CD4-positive, alpha-beta memory T cell (primary cell): ENCODE measurements around the gene PLK3. TPM values are rescaled to one million over a fixed set of nuclear protein-coding genes. Genes with fewer than 3 reads are reported as not detected.
"Not testable (repeated sequence)": the region's sequence is repeated elsewhere in the genome, so short reads cannot be mapped to it uniquely, and the experiment has no call there.

Source experiments
- CTCF ChIA-PET: fragments of 350-600 bp; sonication (Branson Sonifier 250); formaldehyde crosslinking; loops from one replicate; lab custom pipeline; 2021; ENCODE audit warnings: inconsistent platforms; ENCODE audit not compliant: partially characterized antibody; lab: Charles Lee
- POLR2A ChIA-PET: fragments of 350-600 bp; sonication (Branson Sonifier 250); formaldehyde crosslinking; loops from one replicate; lab custom pipeline; 2021; ENCODE audit not compliant: partially characterized antibody; lab: Charles Lee
- DNase-seq, 5 donors: peaks; one replicate each; pipeline versions ENCODE4 v3.0.0 to v3.0.0-alpha.2; 2020 to 2022; ENCODE audit warnings: mixed read lengths in 1 of 5
- H3K27ac ChIP-seq: one replicate; pipeline ENCODE4 v1.7.0; 2013; ENCODE audit warnings: low read depth, low read length
- H3K27me3 ChIP-seq: 2 replicates; pipeline ENCODE4 v1.7.0; 2013; ENCODE audit warnings: mild to moderate bottlenecking, low read length, moderate library complexity; ENCODE audit not compliant: insufficient read depth
- H3K36me3 ChIP-seq: 2 replicates; pipeline ENCODE4 v1.7.0; 2013; ENCODE audit warnings: mild to moderate bottlenecking, low read length, moderate library complexity; ENCODE audit not compliant: insufficient read depth
- H3K4me1 ChIP-seq: 2 replicates; pipeline ENCODE4 v1.7.0; 2013; ENCODE audit warnings: mild to moderate bottlenecking, low read length, moderate library complexity; ENCODE audit not compliant: insufficient read depth
- H3K4me3 ChIP-seq, 2 donors: one replicate each; pipeline ENCODE4 v1.7.0; 2013; ENCODE audit warnings: low read length in 2 of 2, mild to moderate bottlenecking in 1 of 2
- H3K9me3 ChIP-seq, 2 donors: one replicate each; pipeline ENCODE4 v1.7.0; 2013; ENCODE audit warnings: low read length in 2 of 2, control low read depth in 1 of 2; ENCODE audit not compliant: control insufficient read depth in 1 of 2
- H3K27ac Mint-ChIP-seq, 7 donors: one replicate each; pipeline ENCODE4 v1.8.0; 2020 to 2021; ENCODE audit warnings: mixed read lengths in 7 of 7, mild to moderate bottlenecking in 6 of 7, inconsistent platforms in 3 of 7, moderate library complexity in 3 of 7
- H3K27me3 Mint-ChIP-seq, 2 donors: one replicate each; pipeline ENCODE4 v1.8.0; 2020 to 2021; ENCODE audit warnings: mixed read lengths in 2 of 2
- H3K36me3 Mint-ChIP-seq, 2 donors: one replicate each; pipeline ENCODE4 v1.8.0; 2020 to 2021; ENCODE audit warnings: mixed read lengths in 2 of 2, inconsistent platforms in 1 of 2, mild to moderate bottlenecking in 1 of 2
- H3K4me1 Mint-ChIP-seq, 4 donors: one replicate each; pipeline ENCODE4 v1.8.0; 2020 to 2021; ENCODE audit warnings: mixed read lengths in 4 of 4, mild to moderate bottlenecking in 1 of 4
- H3K4me3 Mint-ChIP-seq, 8 donors: one replicate each; pipeline ENCODE4 v1.8.0; 2020 to 2021; ENCODE audit warnings: mixed read lengths in 8 of 8, mild to moderate bottlenecking in 7 of 8, moderate library complexity in 6 of 8, inconsistent platforms in 3 of 8
- H3K9me3 Mint-ChIP-seq, 8 donors: one replicate each; pipeline ENCODE4 v1.8.0; 2020 to 2021; ENCODE audit warnings: mixed read lengths in 8 of 8, mild to moderate bottlenecking in 5 of 8, inconsistent platforms in 3 of 8, moderate library complexity in 1 of 8
- intact Hi-C: fragments of 100-400 bp; cut with micrococcal nuclease; formaldehyde crosslinking; loops from one replicate; pipeline ENCODE4 v1.15.1; 2023
- polyA plus RNA-seq, 2 donors: library from polyadenylated mRNA; unstranded; fragments of 300-500 nt; fragmentation: Illumina TruSeq; gene quantifications; one replicate each; pipeline ENCODE4 v1.2.3, GENCODE V29; 2021
- total RNA-seq, 2 experiments: library from RNA; stranded (reverse); gene quantifications; one replicate each; pipeline ENCODE4 v1.2.3, GENCODE V29; 2021

PLK3 gene
- total and polyA plus RNA-seq, 4 experiments from 2014 or later, result 37.3 to 153 (median 97.5) TPM

GRCh38 chr1:44792736-44793502 is 7.3 kb upstream of the PLK3 start:
- Mint-ChIP-seq H3K4me3 (no peak overlapping the region), H3K27me3 (no peaks in the 10 kb centered on the region), H3K36me3 (no peaks in the 10 kb centered on the region), H3K4me1 (peaks cover 0 to 5% (median 2%) of the 10 kb centered on the region in 4 donors), H3K27ac (peak overlapping the region in 1 of 7 donors; percentile 79), H3K9me3 (no peaks in the 10 kb centered on the region)
- H3K9me3 ChIP-seq, result no peaks in the 10 kb centered on the region
- ChIA-PET POLR2A (interaction anchor here (0.9 to 3.8 kb wide), 12 partner anchors 9 to 510 kb away, joined by 3 to 17 read pairs (median 6); partner anchors contain the start of genes BTBD19, HECTD3, RNU5D-1 and UROD), CTCF (interaction anchor here (0.7 to 2.5 kb wide), 21 partner anchors 8 to 700 kb away, joined by 3 to 23 read pairs (median 8); partner anchors contain the start of genes BTBD19, EIF2B3, HECTD3 and RPS8)
- H3K27ac ChIP-seq, result no peak overlapping the region
- H3K4me1 ChIP-seq, result no peaks in the 10 kb centered on the region
- DNase-seq, result no peak
- intact Hi-C loops, result loop anchor here (2.0 kb wide), 1 partner anchor 510 kb away; no protein-coding TSS in a partner anchor
- no peaks in the 10 kb centered on the region for H3K27me3 ChIP-seq
- no peak overlapping the region for H3K4me3 ChIP-seq
- H3K36me3 ChIP-seq, result no peaks in the 10 kb centered on the region

- Mint-ChIP-seq H3K4me3 (peak overlapping the region in 1 of 8 donors; percentile 10), H3K27ac (peak overlapping the region in 6 of 7 donors; percentile 36 to 82 (median 62)), H3K4me1 (peaks cover 14 to 28% (median 22%) of the 10 kb centered on the region in 4 donors), H3K36me3 (peaks cover 15 to 18% of the 10 kb centered on the region in 2 donors)
- not testable (repeated sequence) for H3K9me3 ChIP-seq, H3K27ac ChIP-seq, H3K4me3 ChIP-seq, H3K27me3 Mint-ChIP-seq, H3K27me3 ChIP-seq, H3K9me3 Mint-ChIP-seq, H3K36me3 ChIP-seq
- CTCF ChIA-PET, result interaction anchor here (1.3 to 3.8 kb wide), 4 partner anchors 10 to 16 kb away, joined by 3 to 63 read pairs (median 6); partner anchors contain the start of genes BEST4 and BTBD19
- peak in 1 of 5 donors; percentile 15 for DNase-seq
- H3K4me1 ChIP-seq, result peaks cover 20% of the 10 kb centered on the region
- intact Hi-C loops, result loop anchor here (2.0 kb wide), 2 partner anchors 39 to 213 kb away; partner anchors contain the start of gene HECTD3
- POLR2A ChIA-PET, result interaction anchor here (1.3 to 18.2 kb wide), 2 partner anchors 20 to 22 kb away, joined by 9 to 1564 read pairs; partner anchors contain the start of genes BTBD19, DYNLT4 and RPS8
Observed at GRCh38 chr1:44797886-44798285, 2.3 kb upstream of the PLK3 start.

GRCh38 chr1:44798481-44799365 is 1.5 kb upstream of the PLK3 start:
- Histone ChIP-seq H3K27me3 (no peaks in the 10 kb centered on the region), H3K4me3 (no peak overlapping the region), H3K4me1 (peaks cover 28% of the 10 kb centered on the region), H3K27ac (no peak overlapping the region), H3K36me3 (peaks cover 12% of the 10 kb centered on the region), H3K9me3 (no peaks in the 10 kb centered on the region)
- ChIA-PET CTCF (interaction anchor here (0.7 to 13.0 kb wide), 12 partner anchors 11 to 502 kb away, joined by 3 to 174 read pairs (median 5); partner anchors contain the start of genes BTBD19, HECTD3 and UROD), POLR2A (interaction anchor here (1.0 to 18.2 kb wide), 11 partner anchors 11 to 213 kb away, joined by 3 to 1564 read pairs (median 7); partner anchors contain the start of genes BEST4, BTBD19, DYNLT4 and HECTD3)
- H3K4me3 Mint-ChIP-seq, result peak overlapping the region in 4 of 8 donors; percentile 21 to 99 (median 96)
- H3K36me3 Mint-ChIP-seq, result peaks cover 21 to 27% of the 10 kb centered on the region in 2 donors
- H3K27ac Mint-ChIP-seq, result peak overlapping the region; percentile 49 to 100 (median 99)
- H3K27me3 Mint-ChIP-seq, result no peaks in the 10 kb centered on the region
- H3K9me3 Mint-ChIP-seq, result peaks cover 0 to 4% (median 0%) of the 10 kb centered on the region in 8 donors
- peak in 1 of 5 donors; percentile 37 for DNase-seq
- intact Hi-C loops, result loop anchor here (2.0 kb wide), 2 partner anchors 38 to 212 kb away; partner anchors contain the start of gene HECTD3
- H3K4me1 Mint-ChIP-seq, result peaks cover 20 to 37% (median 25%) of the 10 kb centered on the region in 4 donors

GRCh38 chr1:44801491-44802305 is 1.5 kb downstream of the PLK3 start:
- Mint-ChIP-seq H3K4me1 (peaks cover 28 to 60% (median 35%) of the 10 kb centered on the region in 4 donors), H3K4me3 (peak overlapping the region; percentile 88 to 99 (median 95)), H3K9me3 (peaks cover 0 to 7% (median 0%) of the 10 kb centered on the region in 8 donors), H3K27me3 (no peaks in the 10 kb centered on the region), H3K27ac (peak overlapping the region; percentile 82 to 100 (median 97)), H3K36me3 (peaks cover 34 to 47% of the 10 kb centered on the region in 2 donors)
- POLR2A ChIA-PET, result interaction anchor here (1.1 to 18.2 kb wide), 13 partner anchors 12 to 782 kb away, joined by 3 to 1564 read pairs (median 23); partner anchors contain the start of genes BEST4, BTBD19, DYNLT4 and HECTD3
- Histone ChIP-seq H3K4me1 (peaks cover 49% of the 10 kb centered on the region), H3K27me3 (no peaks in the 10 kb centered on the region), H3K4me3 (peak overlapping the region; percentile 77 to 83), H3K36me3 (peaks cover 33% of the 10 kb centered on the region), H3K27ac (peak overlapping the region; percentile 96), H3K9me3 (no peaks in the 10 kb centered on the region)
- intact Hi-C loops, result loop anchor here (1.0 to 10.0 kb wide), 5 partner anchors 8 to 886 kb away; partner anchors contain the start of genes GPBP1L1, NASP, TESK2 and TMEM69
- CTCF ChIA-PET, result interaction anchor here (0.7 to 13.0 kb wide), 5 partner anchors 8 to 81 kb away, joined by 3 to 174 read pairs (median 5); partner anchors contain the start of gene BTBD19
- DNase-seq, result peak in 4 of 5 donors; percentile 43 to 76 (median 50)

GRCh38 chr1:44802306-44803061 is 2.3 kb downstream of the PLK3 start:
- H3K27ac Mint-ChIP-seq, result peak overlapping the region; percentile 82 to 100 (median 95)
- intact Hi-C loops, result loop anchor here (1.0 to 10.0 kb wide), 4 partner anchors 17 to 885 kb away; partner anchors contain the start of genes GPBP1L1, NASP, TESK2 and TMEM69
- Histone ChIP-seq H3K4me1 (peaks cover 57% of the 10 kb centered on the region), H3K27me3 (no peaks in the 10 kb centered on the region), H3K4me3 (peak overlapping the region; percentile 77 to 83), H3K27ac (peak overlapping the region; percentile 96), H3K36me3 (peaks cover 35% of the 10 kb centered on the region), H3K9me3 (no peaks in the 10 kb centered on the region)
- POLR2A ChIA-PET, result interaction anchor here (1.1 to 18.2 kb wide), 6 partner anchors 15 to 501 kb away, joined by 3 to 1564 read pairs (median 4); partner anchors contain the start of genes BEST4, BTBD19, DYNLT4 and RNU5D-1
- peaks cover 35 to 68% (median 42%) of the 10 kb centered on the region in 4 donors for H3K4me1 Mint-ChIP-seq
- peaks cover 40 to 55% of the 10 kb centered on the region in 2 donors for H3K36me3 Mint-ChIP-seq
- H3K9me3 Mint-ChIP-seq, result peaks cover 0 to 7% (median 0%) of the 10 kb centered on the region in 8 donors
- CTCF ChIA-PET, result interaction anchor here (0.5 to 13.0 kb wide), 2 partner anchors 18 to 84 kb away, joined by 3 to 174 read pairs; no protein-coding TSS in a partner anchor
- peak in 2 of 5 donors; percentile 22 to 49 for DNase-seq
- H3K4me3 Mint-ChIP-seq, result peak overlapping the region; percentile 88 to 99 (median 95)
- no peaks in the 10 kb centered on the region for H3K27me3 Mint-ChIP-seq
